SK-N-SH (cell line): ENCODE data around the gene IGF2BP3. TPM values are rescaled to one million over a fixed set of nuclear protein-coding genes. Genes with fewer than 3 reads are reported as not detected.
A peak's percentile ranks its signal among the peaks of the same experiment; 100 is the strongest.
"Not testable (repeated sequence)": the region's sequence is repeated elsewhere in the genome, so short reads cannot be mapped to it uniquely, and the experiment has no call there.

Source experiments
- CTCF ChIA-PET: fragments of 300-600, 350-600 bp; formaldehyde crosslinking; extraction: SDS; loops from one replicate; lab custom pipeline; 2021; lab: Yijun Ruan, JAX
- POLR2A ChIA-PET: fragments of 350-600 bp; sonication (Branson Sonifier 250); formaldehyde crosslinking; extraction: SDS; loops from one replicate; lab custom pipeline; 2020; ENCODE audit warnings: antibody characterized with exemption, inconsistent platforms; lab: Yijun Ruan, JAX
- DNase-seq: peaks from one replicate; pipeline ENCODE4 v3.0.0; 2012
- H2AFZ ChIP-seq: fragments of 200-600 bp; sonication (generic); 2 replicates; pipeline ENCODE4 v1.8.1; 2016; ENCODE audit warnings: antibody characterized with exemption, mild to moderate bottlenecking, low read depth
- H3F3A ChIP-seq: fragments of 200-600 bp; sonication (generic); replicated peaks from 2 replicates; pipeline ENCODE3; 2016; ENCODE audit warnings: antibody characterized with exemption, mild to moderate bottlenecking; ENCODE audit not compliant: insufficient read depth
- H3K27ac ChIP-seq, 2 experiments: fragments of 200-500 bp in 1 of 2; fragments of 200-600 bp in 1 of 2; sonication (Bioruptor generic) in 1 of 2; sonication (generic), shearing (Covaris generic) in 1 of 2; 2 replicates each; pipeline versions ENCODE4 v1.5.1 to v1.6.1; 2014 to 2016; ENCODE audit warnings: low read depth in 2 of 2, inconsistent platforms in 1 of 2, low read length in 1 of 2, mild to moderate bottlenecking in 1 of 2, mixed read lengths in 1 of 2
- H3K27me3 ChIP-seq: fragments of 200-600 bp; sonication (generic), shearing (Covaris generic); 2 replicates; pipeline ENCODE4 v1.6.1; 2016; ENCODE audit warnings: mixed run types; ENCODE audit not compliant: insufficient read depth
- H3K36me3 ChIP-seq, 2 experiments: fragments of 200-500 bp in 1 of 2; fragments of 200-600 bp in 1 of 2; sonication (Bioruptor generic) in 1 of 2; sonication (generic) in 1 of 2; replicated peaks in 1 of 2; 2 replicates each; pipeline versions ENCODE3 to v1.5.1; 2014 to 2016; ENCODE audit warnings: low read length in 1 of 2, mild to moderate bottlenecking in 1 of 2; ENCODE audit not compliant: insufficient read depth in 2 of 2, control insufficient read depth in 1 of 2
- H3K4me1 ChIP-seq, 2 experiments: fragments of 200-500 bp in 1 of 2; fragments of 200-600 bp in 1 of 2; sonication (Bioruptor generic) in 1 of 2; sonication (generic), shearing (Covaris generic) in 1 of 2; 2 replicates each; pipeline versions ENCODE4 v1.5.1 to v1.6.1; 2014 to 2016; ENCODE audit warnings: low read depth in 1 of 2, low read length in 1 of 2, mixed run types in 1 of 2; ENCODE audit not compliant: insufficient read depth in 2 of 2, control insufficient read depth in 1 of 2
- H3K4me2 ChIP-seq: fragments of 200-600 bp; sonication (generic), shearing (Covaris generic); 2 replicates; pipeline ENCODE4 v1.6.1; 2017; ENCODE audit warnings: mixed run types
- H3K4me3 ChIP-seq, 2 experiments: fragments of 200-500 bp in 1 of 2; fragments of 200-600 bp in 1 of 2; sonication (Bioruptor generic) in 1 of 2; sonication (generic), shearing (Covaris generic) in 1 of 2; 2 replicates each; pipeline versions ENCODE4 v1.5.1 to v1.8.1; 2014 to 2016; ENCODE audit warnings: low read depth in 2 of 2, inconsistent platforms in 1 of 2, low read length in 1 of 2, mild to moderate bottlenecking in 1 of 2, mixed read lengths in 1 of 2, moderate library complexity in 1 of 2
- H3K79me2 ChIP-seq: fragments of 200-600 bp; sonication (generic); 2 replicates; pipeline ENCODE4 v1.8.1; 2017; ENCODE audit warnings: mild to moderate bottlenecking; ENCODE audit not compliant: insufficient read depth
- H3K9ac ChIP-seq: fragments of 200-600 bp; sonication (generic); 2 replicates; pipeline ENCODE4 v1.6.1; 2017; ENCODE audit warnings: mixed run types
- H3K9me2 ChIP-seq: fragments of 200-600 bp; sonication (generic); 2 replicates; pipeline ENCODE4 v1.6.1; 2017; ENCODE audit warnings: mixed run types
- H3K9me3 ChIP-seq: fragments of 200-600 bp; sonication (generic); 2 replicates; pipeline ENCODE4 v1.6.1; 2017; ENCODE audit warnings: mixed run types, mild to moderate bottlenecking, moderate library complexity
- H4K20me1 ChIP-seq: fragments of 200-600 bp; sonication (generic); 2 replicates; pipeline ENCODE4 v1.6.1; 2017; ENCODE audit warnings: mild to moderate bottlenecking, mixed run types; ENCODE audit not compliant: insufficient read depth
- EP300 ChIP-seq, 2 experiments: IDR thresholded peaks; 2 replicates each; pipeline versions ENCODE4 v1.4.0 to v1.6.1; 2012; ENCODE audit warnings: borderline replicate concordance in 1 of 2, low read depth in 1 of 2, low read length in 1 of 2
- GATA2 ChIP-seq: sonication (generic); formaldehyde crosslinking; IDR thresholded peaks from 2 replicates; pipeline ENCODE4 v1.5.0; 2020; ENCODE audit warnings: mild to moderate bottlenecking, missing genetic modification reagents
- IRF3 ChIP-seq: fragments of 150-350 bp; IDR thresholded peaks from 2 replicates; pipeline ENCODE4 v1.6.1; 2016; ENCODE audit warnings: mild to moderate bottlenecking, low read depth, low read length
- MEF2A ChIP-seq: IDR thresholded peaks from 2 replicates; pipeline ENCODE4 v1.4.0; 2012; ENCODE audit warnings: low read depth, borderline replicate concordance
- MXI1 ChIP-seq: IDR thresholded peaks from 2 replicates; pipeline ENCODE4 v1.6.1; 2012; ENCODE audit warnings: mild to moderate bottlenecking, low read depth, low read length, improper control_type of control experiment
- SIN3A ChIP-seq: IDR thresholded peaks from 2 replicates; pipeline ENCODE4 v1.6.1; 2012; ENCODE audit warnings: low read depth, mild to moderate bottlenecking, low read length, moderate library complexity, borderline replicate concordance
- TEAD4 ChIP-seq: IDR thresholded peaks from 2 replicates; pipeline ENCODE4 v1.4.0; 2012; ENCODE audit warnings: mild to moderate bottlenecking, borderline replicate concordance; ENCODE audit not compliant: insufficient read depth
- USF2 ChIP-seq: fragments of 150-350 bp; IDR thresholded peaks from 2 replicates; pipeline ENCODE4 v1.6.1; 2017; ENCODE audit warnings: antibody characterized with exemption, low read length, low read depth, borderline replicate concordance
- WGBS: methylation state at CpG from one replicate; pipeline ENCODE4 v1.1.6; 2017; ENCODE audit warnings: low lambda C conversion rate; 5-methylcytosine and 5-hydroxymethylcytosine counted together
- polyA plus RNA-seq, 3 experiments: library from polyadenylated mRNA; depleted of rRNA; stranded (reverse); fragments of >200 nt; gene quantifications; 2 replicates each; pipeline ENCODE4 v1.2.3, GENCODE V29; 2012

IGF2BP3 gene
- polyA plus RNA-seq, 1 of the 3 experiments (the other 2 are of a cell fraction) = 34.4 TPM

- H3K9me3 ChIP-seq, POLR2A ChIA-PET, H3K27ac ChIP-seq: not testable (repeated sequence)
Measured at GRCh38 chr7:23513746-23514145, 43.5 kb upstream of the IGF2BP3 start.

GRCh38 chr7:23494009-23494408, 23.7 kb upstream of the IGF2BP3 start:
- no peaks in the 10 kb centered on the region for H3K9me3 ChIP-seq
- H3K9me2 ChIP-seq = no peaks in the 10 kb centered on the region
- H3K9ac ChIP-seq = no peak overlapping the region
- H3K27me3 ChIP-seq = no peaks in the 10 kb centered on the region
- H3K4me3 ChIP-seq = no peak overlapping the region
- peaks cover 4 to 7% of the 10 kb centered on the region in 2 experiments; a peak in 3 of 4 replicates for H3K4me1 ChIP-seq
- H3K36me3 ChIP-seq = peaks cover 0 to 6% of the 10 kb centered on the region in 2 experiments
- ChIA-PET CTCF (interaction anchor here (1.0 to 2.7 kb wide), 2 partner anchors 64 to 221 kb away, joined by 4 to 8 read pairs; no protein-coding TSS in a partner anchor), POLR2A (no interaction called here)
- H3K4me2 ChIP-seq = no peak overlapping the region
- H3F3A ChIP-seq = peaks cover 49% of the 10 kb centered on the region
- no peak for TF ChIP-seq MXI1
- TF ChIP-seq USF2 = no peak
- no peak for TF ChIP-seq IRF3
- no peak for TF ChIP-seq EP300 (IDR thresholded peaks at IDR 0.05; ENCODE audit: borderline replicate concordance in 1 of 2, low read depth in 1 of 2, low read length in 1 of 2)
- no peak for TF ChIP-seq TEAD4
- H3K27ac ChIP-seq = no peak overlapping the region
- no peak overlapping the region for H2AFZ ChIP-seq
- no peaks in the 10 kb centered on the region for H4K20me1 ChIP-seq
- no peak for DNase-seq
- H3K79me2 ChIP-seq = peaks cover 18% of the 10 kb centered on the region; the same call in 1 of the 2 replicates
- 93% methylated on average over 9 of the region's 9 CpGs for WGBS

More at GRCh38 chr7:23513746-23514145, 43.5 kb upstream of the IGF2BP3 start:
- H2AFZ ChIP-seq, H3K4me3 ChIP-seq, H3K27me3 ChIP-seq, DNase-seq, CTCF ChIA-PET, H3K4me1 ChIP-seq, H3F3A ChIP-seq, H3K9me2 ChIP-seq, H3K4me2 ChIP-seq, H3K9ac ChIP-seq: not testable (repeated sequence)
- Histone ChIP-seq H4K20me1 (peaks cover 46% of the 10 kb centered on the region), H3K36me3 (peaks cover 48 to 91% of the 10 kb centered on the region in 2 experiments), H3K79me2 (peaks cover 94% of the 10 kb centered on the region)
- 94% methylated on average over 6 of the region's 6 CpGs for WGBS

GRCh38 chr7:23491502-23491901, 21.2 kb upstream of the IGF2BP3 start:
- TF ChIP-seq IRF3 (no peak), GATA2 (CRISPR knock-in tag) (no peak), SIN3A (no peak), MEF2A (no peak)
- Histone ChIP-seq H2AFZ (no peak overlapping the region), H3K9ac (peak overlapping the region; percentile 79), H3K36me3 (peaks cover 0 to 3% of the 10 kb centered on the region in 2 experiments), H3K9me2 (no peaks in the 10 kb centered on the region), H3K27me3 (no peaks in the 10 kb centered on the region), H3K4me3 (peak overlapping the region; percentile 56 to 74), H3F3A (peaks cover 34% of the 10 kb centered on the region), H3K4me1 (peaks cover 4 to 7% of the 10 kb centered on the region in 2 experiments; a peak in 3 of 4 replicates), H3K79me2 (peaks cover 18% of the 10 kb centered on the region; the same call in 1 of the 2 replicates), H4K20me1 (no peaks in the 10 kb centered on the region), H3K4me2 (peak overlapping the region; percentile 90), H3K27ac (peak overlapping the region; percentile 80 to 86; a peak in 3 of 4 replicates), H3K9me3 (no peaks in the 10 kb centered on the region)
- 46% methylated on average over 3 of the region's 3 CpGs for WGBS
- DNase-seq = no peak
- CTCF ChIA-PET = interaction anchor here (1.2 to 2.0 kb wide), 2 partner anchors 12 to 215 kb away, joined by 4 to 8 read pairs; no protein-coding TSS in a partner anchor
- POLR2A ChIA-PET = interaction anchor here (0.8 to 2.2 kb wide), 2 partner anchors 14 to 214 kb away, joined by 3 to 8 read pairs; no protein-coding TSS in a partner anchor
